HG03139 (cell line): ENCODE results near the gene LRRC59.
"Not testable (repeated sequence)": the region's sequence is repeated elsewhere in the genome, so short reads cannot be mapped to it uniquely, and the experiment has no call there.

ENCODE experiments used
- ATAC-seq: cut with Tn5 transposase; IDR thresholded peaks from one replicate; pipeline ENCODE4 v1.9.1; 2021; ENCODE audit not compliant: unreplicated experiment

LRRC59 gene

DNA sequence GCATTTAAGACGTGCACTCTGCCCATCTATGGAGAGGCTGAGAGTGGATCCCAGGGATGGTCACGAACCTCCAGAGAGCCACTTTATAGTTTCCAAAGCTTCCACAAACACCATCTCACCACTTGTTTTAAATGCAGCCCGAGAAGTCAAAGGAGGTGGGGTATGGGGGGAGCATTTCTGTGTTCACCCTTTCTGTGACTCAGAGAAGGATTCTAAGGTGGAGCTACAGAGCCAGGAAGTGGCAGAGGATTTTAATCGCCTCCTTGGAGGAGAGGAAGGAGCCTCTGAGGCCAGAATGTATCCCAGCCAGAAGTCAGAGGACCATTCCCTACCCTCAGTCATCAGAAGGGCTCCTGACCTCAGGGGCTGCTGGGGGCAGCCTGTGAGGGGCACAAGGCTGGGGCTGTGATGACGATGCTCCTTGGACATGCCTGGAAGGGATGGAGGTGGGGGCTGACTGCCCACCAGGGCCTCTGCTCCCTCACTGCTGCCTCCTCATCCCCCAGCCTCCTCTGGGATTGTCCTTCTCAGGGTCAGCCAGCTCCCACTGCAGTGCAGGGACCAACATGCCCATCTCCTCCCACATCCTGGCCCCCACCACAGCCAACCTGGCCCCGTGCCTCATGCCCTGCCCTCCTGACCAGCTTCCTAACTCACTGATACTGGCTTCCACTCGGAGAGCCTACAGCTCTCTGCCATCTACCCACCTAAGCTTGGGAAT, 48.6 kb downstream of the LRRC59 start:
- ATAC-seq, result no peak

DNA sequence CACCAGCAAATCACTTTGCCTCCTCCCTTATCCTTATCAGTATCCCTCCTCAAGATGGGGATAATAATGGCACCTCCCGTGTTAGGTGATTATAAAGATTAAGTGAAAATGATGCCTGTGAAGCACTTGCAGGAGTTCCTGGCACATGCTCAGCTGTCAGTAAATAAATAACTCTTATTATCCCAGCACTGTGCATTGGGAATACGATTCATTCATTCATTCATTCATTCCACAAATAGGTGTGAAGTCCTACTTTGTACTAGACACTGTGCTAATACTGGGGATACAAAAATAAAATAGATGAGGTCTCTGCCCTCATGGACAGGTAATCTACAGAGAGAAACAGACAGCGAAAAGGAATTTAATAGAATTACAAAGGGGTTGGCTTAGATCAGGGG, 49.4 kb downstream of the LRRC59 start:
- no peak for ATAC-seq

DNA sequence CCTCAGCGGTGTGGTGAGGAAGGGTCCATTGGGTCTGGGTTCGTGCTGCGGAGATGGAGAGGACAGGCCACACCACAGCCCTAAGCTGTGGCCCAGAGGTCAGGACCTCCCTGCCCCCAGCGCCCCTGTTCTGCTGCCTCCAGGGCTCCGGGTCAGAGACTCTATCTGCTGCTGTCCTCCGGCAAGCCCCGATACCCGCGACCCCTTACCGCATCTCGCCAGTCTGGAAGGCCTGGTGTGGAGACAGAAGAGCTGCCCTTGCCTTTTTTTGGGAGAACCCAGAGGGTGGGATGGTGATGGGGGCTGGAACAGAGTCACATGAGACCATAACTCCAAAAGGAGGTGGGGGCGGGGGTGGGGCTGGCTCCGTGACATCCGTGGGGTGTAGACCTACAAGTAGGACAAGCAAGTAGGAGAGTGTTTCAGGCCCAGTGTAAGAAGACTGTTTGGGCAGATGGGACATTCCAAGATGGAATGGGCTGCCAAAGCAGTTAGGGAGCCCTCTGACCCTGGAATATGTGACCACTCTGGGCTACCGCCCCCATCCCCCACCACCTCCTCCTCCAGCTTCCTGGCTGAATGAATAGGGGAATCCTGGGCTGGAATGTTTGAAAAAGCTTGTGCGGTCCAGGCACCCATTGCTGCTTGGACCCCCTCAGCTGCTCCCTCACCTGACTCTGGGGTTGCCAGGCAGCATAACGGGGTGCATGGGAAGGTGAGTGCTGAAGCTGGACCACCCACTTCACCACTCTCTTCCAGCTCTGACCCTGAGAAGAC, 50.0 kb downstream of the LRRC59 start:
- no peak for ATAC-seq

DNA sequence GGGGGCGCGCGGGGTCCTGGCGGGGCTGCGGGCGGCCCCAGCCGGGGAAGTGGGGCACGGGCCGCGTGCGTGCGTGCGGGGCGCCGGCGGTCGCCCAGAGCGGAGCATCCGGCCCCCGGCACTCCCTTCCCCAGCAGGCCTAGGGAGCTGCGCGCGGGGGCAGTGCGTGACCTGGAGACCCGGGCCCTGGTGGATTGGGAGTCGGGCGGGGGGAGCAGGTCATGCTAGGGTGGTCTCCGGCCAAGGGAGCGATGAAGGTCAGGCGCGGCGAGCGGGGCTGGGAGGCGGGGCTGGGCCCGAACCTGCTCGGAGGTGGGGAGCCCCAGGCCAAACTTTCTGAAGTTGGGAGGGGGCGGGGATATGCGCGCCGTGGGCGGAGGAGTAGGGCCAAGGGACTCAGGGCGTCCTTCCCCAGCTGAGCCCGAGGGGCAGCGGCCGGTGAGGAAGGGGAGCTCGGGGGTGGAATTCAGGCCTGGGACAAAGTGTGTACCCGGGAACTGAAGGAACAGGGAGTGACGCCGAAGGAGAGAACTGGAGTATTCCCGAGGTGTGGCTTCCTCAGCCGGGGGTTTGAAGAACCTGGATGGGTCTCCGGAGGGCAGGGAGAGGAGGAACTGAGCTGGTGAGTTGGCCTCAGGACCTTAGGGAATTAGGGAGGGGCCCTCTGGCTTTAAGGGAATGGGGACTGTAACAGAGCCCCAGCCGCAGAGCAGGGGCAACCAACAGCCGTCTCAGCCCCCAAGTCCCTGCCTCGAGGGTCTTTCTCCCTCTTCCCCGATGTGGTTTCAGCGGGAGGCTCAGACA, 50.8 kb downstream of the LRRC59 start:
- peak; percentile 50 for ATAC-seq

DNA sequence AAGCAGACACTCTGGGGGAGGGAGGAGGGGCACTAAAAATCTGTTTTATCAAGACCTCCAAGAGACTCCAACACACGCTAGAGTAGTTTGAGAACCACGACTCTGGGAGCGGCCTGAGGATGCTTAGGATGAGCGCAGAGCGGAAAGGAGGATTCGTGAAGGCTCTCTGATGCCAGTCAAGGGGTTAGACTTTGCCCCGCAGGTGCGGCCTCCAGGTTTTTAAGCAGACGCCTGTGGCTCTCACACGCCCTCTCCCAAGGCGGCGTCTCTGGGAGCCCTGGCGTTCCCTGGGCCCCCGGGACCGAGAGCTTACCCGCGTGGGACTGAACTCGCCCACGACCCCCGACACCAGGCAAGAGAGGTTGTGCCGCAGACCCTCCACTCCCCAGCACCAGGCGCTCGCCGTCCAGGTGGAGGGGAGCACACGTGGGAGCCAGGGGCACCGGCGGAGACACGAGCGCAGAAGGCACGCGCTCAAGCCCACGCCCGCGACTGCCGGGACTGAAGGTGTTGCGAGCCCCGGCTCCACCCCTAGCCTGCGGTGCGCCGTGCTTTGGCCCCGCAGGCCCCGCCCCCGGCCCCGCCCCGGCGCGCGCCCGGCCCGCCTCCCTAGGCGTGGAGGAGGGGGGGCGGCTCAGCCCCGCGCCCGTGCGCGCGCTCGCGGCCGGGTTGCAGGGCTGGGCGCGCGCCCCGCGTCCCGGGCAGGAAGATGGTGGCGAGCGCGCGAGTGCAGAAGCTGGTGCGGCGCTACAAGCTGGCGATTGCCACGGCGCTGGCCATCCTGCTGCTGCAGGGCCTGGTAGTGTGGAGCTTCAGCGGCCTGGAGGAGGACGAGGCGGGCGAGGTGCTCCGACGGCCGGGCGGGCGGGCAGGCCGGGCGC, 51.7 kb downstream of the LRRC59 start, which contains the start of gene XYLT2:
XYLT2 (plus strand) TSS at position 695 of the 881 bp plus-strand sequence; CDS start at position 710, 15 bp downstream.
- ATAC-seq, result peak; percentile 78

DNA sequence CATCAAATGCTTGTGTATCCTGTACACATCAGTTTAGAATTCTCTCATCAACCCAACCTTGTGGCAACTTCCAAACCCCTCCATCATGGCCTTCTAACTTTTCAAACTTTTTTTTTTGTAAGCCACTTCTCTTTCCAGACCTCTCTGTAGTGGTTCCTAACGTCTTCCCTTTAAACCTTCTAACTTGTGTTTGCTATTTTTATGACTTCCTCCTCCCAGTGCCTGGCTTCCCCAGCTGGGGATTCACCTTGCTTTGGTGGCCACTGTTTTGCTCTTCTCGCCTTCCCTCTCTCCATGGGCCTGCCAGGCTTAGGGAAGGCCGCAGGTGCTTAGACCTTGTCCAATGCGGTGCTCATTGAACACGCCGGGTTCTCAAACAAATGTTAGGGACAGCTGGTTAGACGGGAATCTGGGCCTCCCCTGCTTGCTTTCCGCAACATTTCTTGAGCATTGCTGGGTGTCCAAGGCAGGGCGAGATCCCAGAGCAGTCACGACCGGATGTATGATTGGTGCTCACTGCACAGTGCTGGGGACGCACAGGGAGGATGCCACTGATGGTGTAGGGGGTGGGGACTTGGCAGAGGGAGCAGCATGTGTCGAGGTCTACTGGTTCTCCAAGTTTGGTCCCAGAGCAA, 52.5 kb downstream of the LRRC59 start:
- no peak for ATAC-seq

DNA sequence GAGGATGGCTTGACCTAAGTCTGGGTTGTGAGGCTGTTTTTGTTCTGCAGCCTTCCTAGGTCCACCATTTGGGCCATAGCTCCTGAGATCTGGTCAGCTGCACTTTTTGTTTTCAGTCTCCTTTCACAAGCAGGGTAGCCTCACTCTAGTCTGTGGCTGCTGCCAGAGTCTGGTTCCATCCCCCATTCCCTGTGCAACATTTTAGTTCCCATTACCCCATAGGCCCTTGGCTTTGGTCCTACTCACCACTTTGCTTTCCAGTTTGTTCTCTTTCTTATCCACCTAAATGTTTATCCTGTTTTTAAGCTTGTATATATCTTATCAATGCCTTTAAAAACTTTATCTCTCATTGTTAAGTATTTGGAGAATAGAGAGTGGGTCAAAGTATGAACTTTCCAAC, 57.9 kb downstream of the LRRC59 start:
- ATAC-seq, result no peak

DNA sequence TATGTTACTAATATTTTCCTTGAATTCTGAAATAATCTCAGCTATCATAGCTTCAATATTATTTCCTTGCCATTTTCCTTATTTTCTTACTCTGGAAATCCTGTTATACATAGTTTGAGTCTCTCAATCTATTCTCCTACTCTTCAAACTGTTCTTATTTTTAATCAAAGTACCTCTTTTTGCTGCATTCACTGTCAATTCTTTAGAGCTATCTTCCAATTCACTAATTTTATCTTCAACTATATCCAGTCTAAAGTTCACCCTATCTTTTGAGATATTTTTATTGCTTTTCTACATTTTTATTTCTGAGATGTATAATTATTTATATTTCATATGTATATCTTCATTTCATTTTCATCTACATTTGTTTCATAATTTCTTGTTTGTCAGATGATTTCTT, 58.7 kb downstream of the LRRC59 start:
- ATAC-seq, result no peak

DNA sequence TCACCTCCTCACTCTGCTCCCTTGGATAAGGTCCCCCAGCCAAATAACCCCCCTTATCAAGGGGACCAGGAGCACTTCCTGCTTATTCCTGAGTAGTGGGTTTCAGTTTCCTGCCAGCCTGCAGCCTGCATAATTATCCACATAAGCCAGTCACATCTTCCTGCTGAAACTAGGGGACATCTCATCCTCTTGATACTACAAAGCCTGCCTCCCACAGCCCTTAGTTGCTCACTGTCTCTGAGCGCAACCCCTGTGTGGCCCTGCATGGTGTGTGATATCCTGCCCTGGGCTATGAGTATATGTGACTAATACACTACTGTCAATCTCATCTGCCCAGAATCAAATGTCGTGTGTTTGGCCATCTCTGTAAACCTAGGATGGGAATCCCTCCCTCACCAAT, 59.4 kb downstream of the LRRC59 start:
- ATAC-seq, result no peak

DNA sequence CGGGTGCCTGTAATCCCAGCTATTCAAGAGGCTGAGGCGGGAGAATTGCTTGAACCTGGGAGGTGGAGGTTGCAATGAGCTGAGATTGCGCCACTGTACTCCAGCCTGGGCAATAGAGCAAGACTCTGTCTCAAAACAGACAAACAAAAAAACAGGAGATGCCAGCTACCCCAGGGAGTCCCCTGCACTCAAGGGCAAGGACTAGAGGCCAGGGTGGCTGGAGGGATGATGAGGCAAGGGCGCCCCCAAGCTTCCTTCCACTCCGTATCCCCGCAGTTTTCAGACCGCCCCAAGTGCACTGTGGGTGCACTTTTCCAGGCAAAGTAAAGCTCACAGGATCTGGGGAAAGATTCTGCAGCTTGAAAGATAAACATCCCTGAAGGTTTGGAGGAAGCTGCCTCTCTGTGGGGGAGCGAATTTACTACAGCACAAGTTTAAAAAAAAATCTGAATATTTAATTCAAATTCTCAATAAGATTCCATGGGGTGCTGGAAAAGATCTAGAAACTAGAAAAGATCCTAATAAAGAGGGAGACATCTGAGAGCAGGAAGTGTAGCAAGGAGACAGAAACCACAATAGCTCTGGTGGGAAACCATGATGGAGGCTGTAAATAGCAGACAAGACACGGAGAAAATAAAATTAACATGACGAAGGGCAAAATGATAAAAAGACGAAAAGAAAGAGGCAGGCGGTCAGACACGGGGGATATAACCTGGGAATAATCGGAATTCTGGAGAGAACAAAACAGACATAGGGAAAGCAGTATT, 63.8 kb downstream of the LRRC59 start:
- not testable (repeated sequence) for ATAC-seq

DNA sequence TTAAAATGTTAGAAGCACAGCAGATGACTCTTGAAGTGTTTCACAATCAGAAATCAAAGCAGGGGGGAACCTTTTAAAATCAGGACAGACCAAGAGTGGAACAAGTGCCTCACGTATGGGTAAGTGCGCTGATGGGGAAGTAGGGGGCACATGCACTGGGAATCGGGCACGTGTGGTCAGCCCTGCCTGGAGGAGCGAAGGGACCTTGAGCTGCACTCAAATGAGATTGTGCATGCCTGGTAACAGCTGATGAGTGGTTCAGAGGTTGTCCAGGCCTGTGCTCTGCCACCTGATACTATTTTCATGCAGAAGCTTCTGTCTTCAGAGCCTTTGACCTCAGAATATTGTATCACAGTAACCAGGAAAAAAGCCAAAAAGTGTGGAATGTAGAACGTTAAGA, 65.1 kb downstream of the LRRC59 start:
- ATAC-seq, result no peak
